ENCODE measurements around the gene SIN3A. TPM values are rescaled to one million over a fixed set of nuclear protein-coding genes. Genes with fewer than 3 reads are reported as not detected.
A peak's percentile ranks its signal among the peaks of the same experiment; 100 is the strongest.
"Not testable (repeated sequence)": the region's sequence is repeated elsewhere in the genome, so short reads cannot be mapped to it uniquely, and the experiment has no call there.

SIN3A gene
- total RNA-seq, 2 donors from 2014 or later, result 93.1 to 96.4 TPM

- not testable (repeated sequence) for H3K27me3 Mint-ChIP-seq (ENCODE audit: low read depth); DNase-seq; ATAC-seq (replicated peaks in 1 of 2); H3K27ac Mint-ChIP-seq; H3K36me3 Mint-ChIP-seq (ENCODE audit: insufficient read depth in 2 of 2); H3K4me3 Mint-ChIP-seq; H3K9me3 Mint-ChIP-seq
- peaks cover 14% of the 10 kb centered on the region for H3K4me1 Mint-ChIP-seq (ENCODE audit: low read depth)
These were observed 107.5 kb downstream of the SIN3A start for GRCh38 chr15:75343953-75344352.

- Mint-ChIP-seq H3K4me1 (ENCODE audit: low read depth) (peaks cover 6% of the 10 kb centered on the region), H3K9me3 (no peaks in the 10 kb centered on the region), H3K36me3 (ENCODE audit: insufficient read depth in 2 of 2) (peaks cover 0 to 2% of the 10 kb centered on the region in 2 donors), H3K4me3 (no peak overlapping the region), H3K27ac (no peak overlapping the region), H3K27me3 (ENCODE audit: low read depth) (peaks cover 6% of the 10 kb centered on the region)
- DNase-seq, result no peak
- ATAC-seq (replicated peaks in 1 of 2), result no peak
These were observed 109.3 kb downstream of the SIN3A start for GRCh38 chr15:75342221-75342620.

GRCh38 chr15:75339531-75340240, 111.8 kb downstream of the SIN3A start:
- ATAC-seq (replicated peaks in 1 of 2) (no peak), DNase-seq (no peak)
- peaks cover 20% of the 10 kb centered on the region for H3K4me1 Mint-ChIP-seq (ENCODE audit: low read depth)
- no peak overlapping the region for H3K27ac Mint-ChIP-seq
- H3K36me3 Mint-ChIP-seq (ENCODE audit: insufficient read depth in 2 of 2), result peaks cover 0 to 2% of the 10 kb centered on the region in 2 donors
- no peaks in the 10 kb centered on the region for H3K9me3 Mint-ChIP-seq
- H3K4me3 Mint-ChIP-seq, result no peak overlapping the region
- no peaks in the 10 kb centered on the region for H3K27me3 Mint-ChIP-seq (ENCODE audit: low read depth)

GRCh38 chr15:75338661-75339240, 112.7 kb downstream of the SIN3A start:
- no peak for DNase-seq
- no peak overlapping the region for H3K27ac Mint-ChIP-seq
- peaks cover 0 to 2% of the 10 kb centered on the region in 2 donors for H3K36me3 Mint-ChIP-seq (ENCODE audit: insufficient read depth in 2 of 2)
- H3K4me3 Mint-ChIP-seq, result no peak overlapping the region
- no peak for ATAC-seq (replicated peaks in 1 of 2)
- no peaks in the 10 kb centered on the region for H3K27me3 Mint-ChIP-seq (ENCODE audit: low read depth)
- H3K4me1 Mint-ChIP-seq (ENCODE audit: low read depth), result peaks cover 20% of the 10 kb centered on the region
- no peaks in the 10 kb centered on the region for H3K9me3 Mint-ChIP-seq

- ATAC-seq (replicated peaks in 1 of 2), result peak; percentile 90 to 91
- peak within 1 kb of the TSS; percentile 98 for H3K27ac Mint-ChIP-seq
These were observed 115.7 kb downstream of the SIN3A start, which contains the start of gene COMMD4 for GRCh38 chr15:75335705-75336355. Gene COMMD4, plus strand, starts transcription at chr15:75336063. Its CDS starts 27 bp downstream, at chr15:75336090.

GRCh38 chr15:75335313-75335704, 116.2 kb downstream of the SIN3A start:
- peak overlapping the region; percentile 98 for H3K27ac Mint-ChIP-seq

More at GRCh38 chr15:75335705-75336355, 115.7 kb downstream of the SIN3A start, which contains the start of gene COMMD4:
- peak within 1 kb of the TSS; percentile 99 to 100 for H3K4me3 Mint-ChIP-seq
- peaks cover 0 to 2% of the 10 kb centered on the region in 2 donors for H3K36me3 Mint-ChIP-seq (ENCODE audit: insufficient read depth in 2 of 2)
- peak; percentile 89 to 91 for DNase-seq
- H3K9me3 Mint-ChIP-seq, result no peaks in the 10 kb centered on the region
- H3K27me3 Mint-ChIP-seq (ENCODE audit: low read depth), result peaks cover 6% of the 10 kb centered on the region
- H3K4me1 Mint-ChIP-seq (ENCODE audit: low read depth), result peaks cover 20% of the 10 kb centered on the region

GRCh38 chr15:75333654-75334419, 117.7 kb downstream of the SIN3A start:
- peaks cover 20% of the 10 kb centered on the region for H3K4me1 Mint-ChIP-seq (ENCODE audit: low read depth)
- DNase-seq; H3K36me3 Mint-ChIP-seq (ENCODE audit: insufficient read depth in 2 of 2); H3K4me3 Mint-ChIP-seq; H3K9me3 Mint-ChIP-seq; H3K27ac Mint-ChIP-seq; H3K27me3 Mint-ChIP-seq (ENCODE audit: low read depth); ATAC-seq (replicated peaks in 1 of 2): not testable (repeated sequence)

More at GRCh38 chr15:75335313-75335704, 116.2 kb downstream of the SIN3A start:
- H3K27me3 Mint-ChIP-seq (ENCODE audit: low read depth), result peaks cover 6% of the 10 kb centered on the region
- peak overlapping the region; percentile 99 to 100 for H3K4me3 Mint-ChIP-seq
- H3K36me3 Mint-ChIP-seq (ENCODE audit: insufficient read depth in 2 of 2), result no peaks in the 10 kb centered on the region
- ATAC-seq (replicated peaks in 1 of 2) (no peak), DNase-seq (no peak)
- H3K9me3 Mint-ChIP-seq, result no peaks in the 10 kb centered on the region
- H3K4me1 Mint-ChIP-seq (ENCODE audit: low read depth), result peaks cover 20% of the 10 kb centered on the region

- not testable (repeated sequence) for H3K27ac Mint-ChIP-seq; ATAC-seq (replicated peaks in 1 of 2)
These were observed 119.4 kb downstream of the SIN3A start for GRCh38 chr15:75332093-75332492.

GRCh38 chr15:75329571-75329970, 121.9 kb downstream of the SIN3A start:
- no peak for ATAC-seq (replicated peaks in 1 of 2)
- no peak for DNase-seq
- peaks cover 6% of the 10 kb centered on the region for H3K27me3 Mint-ChIP-seq (ENCODE audit: low read depth)
- no peaks in the 10 kb centered on the region for H3K4me1 Mint-ChIP-seq (ENCODE audit: low read depth)
- H3K4me3 Mint-ChIP-seq, result no peak overlapping the region
- H3K9me3 Mint-ChIP-seq, result no peaks in the 10 kb centered on the region
- H3K36me3 Mint-ChIP-seq (ENCODE audit: insufficient read depth in 2 of 2), result no peaks in the 10 kb centered on the region
- H3K27ac Mint-ChIP-seq, result no peak overlapping the region

More at GRCh38 chr15:75332093-75332492, 119.4 kb downstream of the SIN3A start:
- H3K27me3 Mint-ChIP-seq (ENCODE audit: low read depth); DNase-seq; H3K36me3 Mint-ChIP-seq (ENCODE audit: insufficient read depth in 2 of 2); H3K4me3 Mint-ChIP-seq; H3K9me3 Mint-ChIP-seq: not testable (repeated sequence)
- H3K4me1 Mint-ChIP-seq (ENCODE audit: low read depth), result peaks cover 20% of the 10 kb centered on the region

GRCh38 chr15:75328493-75329314, 122.8 kb downstream of the SIN3A start:
- H3K27ac Mint-ChIP-seq, result no peak overlapping the region
- DNase-seq, result no peak

GRCh38 chr15:75327491-75327890, 124.0 kb downstream of the SIN3A start:
- Mint-ChIP-seq H3K9me3 (no peaks in the 10 kb centered on the region), H3K36me3 (ENCODE audit: insufficient read depth in 2 of 2) (no peaks in the 10 kb centered on the region), H3K27ac (no peak overlapping the region), H3K4me1 (ENCODE audit: low read depth) (no peaks in the 10 kb centered on the region), H3K27me3 (ENCODE audit: low read depth) (peaks cover 6% of the 10 kb centered on the region), H3K4me3 (no peak overlapping the region)
- DNase-seq (no peak), ATAC-seq (replicated peaks in 1 of 2) (no peak)

More at GRCh38 chr15:75328493-75329314, 122.8 kb downstream of the SIN3A start:
- H3K36me3 Mint-ChIP-seq (ENCODE audit: insufficient read depth in 2 of 2), result no peaks in the 10 kb centered on the region
- peaks cover 6% of the 10 kb centered on the region for H3K27me3 Mint-ChIP-seq (ENCODE audit: low read depth)
- no peak overlapping the region for H3K4me3 Mint-ChIP-seq
- ATAC-seq (replicated peaks in 1 of 2), result no peak
- no peaks in the 10 kb centered on the region for H3K4me1 Mint-ChIP-seq (ENCODE audit: low read depth)
- H3K9me3 Mint-ChIP-seq, result no peaks in the 10 kb centered on the region

GRCh38 chr15:75327005-75327404, 124.5 kb downstream of the SIN3A start:
- Mint-ChIP-seq H3K9me3 (no peaks in the 10 kb centered on the region), H3K4me3 (no peak overlapping the region), H3K27me3 (ENCODE audit: low read depth) (peaks cover 3% of the 10 kb centered on the region), H3K4me1 (ENCODE audit: low read depth) (no peaks in the 10 kb centered on the region), H3K36me3 (ENCODE audit: insufficient read depth in 2 of 2) (no peaks in the 10 kb centered on the region), H3K27ac (no peak overlapping the region)
- no peak for DNase-seq
- no peak for ATAC-seq (replicated peaks in 1 of 2)

Measured in activated T-cell treated with anti-CD3 and anti-CD28 coated beads, Interleukin-2, amount 50 U/mL, for 72 hours (primary cell).